GM21576 (cell line): ENCODE measurements around the gene CUBN.
A peak's percentile ranks its signal among the peaks of the same experiment; 100 is the strongest.
"Not testable (repeated sequence)": the region's sequence is repeated elsewhere in the genome, so short reads cannot be mapped to it uniquely, and the experiment has no call there.

Experiments
- ATAC-seq: cut with Tn5 transposase; IDR thresholded peaks from one replicate; pipeline ENCODE4 v1.9.1; 2021; ENCODE audit warnings: mild to moderate bottlenecking, moderate library complexity; ENCODE audit not compliant: unreplicated experiment

Gene CUBN

GRCh38 chr10:17021656-17022465 lies 107.8 kb downstream of the CUBN start:
- ATAC-seq: no peak

GRCh38 chr10:17019696-17020095 lies 109.9 kb downstream of the CUBN start:
- ATAC-seq: no peak

- not testable (repeated sequence) for ATAC-seq
Observed at GRCh38 chr10:17013131-17013983, 116.3 kb downstream of the CUBN start.

GRCh38 chr10:17012731-17013130 lies 116.9 kb downstream of the CUBN start:
- ATAC-seq: not testable (repeated sequence)

GRCh38 chr10:17010363-17011145 lies 119.1 kb downstream of the CUBN start:
- ATAC-seq: no peak

GRCh38 chr10:17009212-17009700 lies 120.4 kb downstream of the CUBN start:
- no peak for ATAC-seq

GRCh38 chr10:17007418-17007770 lies 122.2 kb downstream of the CUBN start:
- ATAC-seq: no peak

- ATAC-seq: no peak
Observed at GRCh38 chr10:17006631-17007417, 122.8 kb downstream of the CUBN start.

GRCh38 chr10:17005621-17006566 lies 123.7 kb downstream of the CUBN start:
- ATAC-seq: no peak

- ATAC-seq: no peak
Observed at GRCh38 chr10:17004801-17005380, 124.7 kb downstream of the CUBN start.

GRCh38 chr10:17003651-17004286 lies 125.8 kb downstream of the CUBN start:
- ATAC-seq: no peak

GRCh38 chr10:17003151-17003550 lies 126.5 kb downstream of the CUBN start:
- ATAC-seq: no peak

GRCh38 chr10:17001961-17002749 lies 127.5 kb downstream of the CUBN start:
- peak; percentile 61 for ATAC-seq

- ATAC-seq: no peak
Observed at GRCh38 chr10:17001297-17001744, 128.3 kb downstream of the CUBN start.

- ATAC-seq: no peak
Observed at GRCh38 chr10:16999665-17000451, 129.8 kb downstream of the CUBN start.

- ATAC-seq: no peak
Observed at GRCh38 chr10:16996530-16996964, 133.1 kb downstream of the CUBN start.
